GM19372 (cell line): Measurements from ENCODE around the gene GRK6.
"Not testable (repeated sequence)": the region's sequence is repeated elsewhere in the genome, so short reads cannot be mapped to it uniquely, and the experiment has no call there.

Experiments
- ATAC-seq: cut with Tn5 transposase; IDR thresholded peaks from one replicate; pipeline ENCODE4 v1.9.1; 2021; ENCODE audit warnings: mild to moderate bottlenecking, low read depth, moderate library complexity; ENCODE audit not compliant: unreplicated experiment

Gene GRK6

GRCh38 chr5:177397875-177398390 is 28.5 kb upstream of the GRK6 start:
- ATAC-seq: no peak

GRCh38 chr5:177399997-177400868 is 26.2 kb upstream of the GRK6 start, which contains the start of gene PFN3:
Gene PFN3, minus strand, starts transcription at chr5:177400661. Its CDS starts 85 bp downstream, at chr5:177400576.
- no peak for ATAC-seq

- no peak for ATAC-seq
Observed at GRCh38 chr5:177402271-177403043, 24.0 kb upstream of the GRK6 start.

GRCh38 chr5:177403102-177403791 is 23.2 kb upstream of the GRK6 start:
- ATAC-seq: peak; percentile 21

GRCh38 chr5:177403792-177404640 is 22.5 kb upstream of the GRK6 start:
- ATAC-seq: peak; percentile 79

GRCh38 chr5:177404641-177405179 is 21.8 kb upstream of the GRK6 start:
- no peak for ATAC-seq

- ATAC-seq: no peak
Observed at GRCh38 chr5:177405312-177405711, 21.2 kb upstream of the GRK6 start.

- ATAC-seq: no peak
Observed at GRCh38 chr5:177405805-177406204, 20.7 kb upstream of the GRK6 start.

- ATAC-seq: no peak
Observed at GRCh38 chr5:177409043-177409801, 17.3 kb upstream of the GRK6 start, which contains the start of gene F12. Gene F12, minus strand, starts transcription at chr5:177409564. Its CDS starts 37 bp downstream, at chr5:177409527.

- ATAC-seq: no peak
Observed at GRCh38 chr5:177410575-177410974, 15.9 kb upstream of the GRK6 start.

GRCh38 chr5:177412603-177413233 is 13.8 kb upstream of the GRK6 start:
- peak; percentile 82 for ATAC-seq

- no peak for ATAC-seq
Observed at GRCh38 chr5:177414481-177414880, 12.0 kb upstream of the GRK6 start.

GRCh38 chr5:177417081-177417480 is 9.4 kb upstream of the GRK6 start:
- ATAC-seq: not testable (repeated sequence)

GRCh38 chr5:177419046-177419445 is 7.4 kb upstream of the GRK6 start:
- no peak for ATAC-seq

GRCh38 chr5:177420472-177420871 is 6.0 kb upstream of the GRK6 start:
- ATAC-seq: not testable (repeated sequence)

- ATAC-seq: no peak
Observed at GRCh38 chr5:177421062-177421798, 5.2 kb upstream of the GRK6 start.

GRCh38 chr5:177423671-177424070 is 2.8 kb upstream of the GRK6 start:
- ATAC-seq: no peak
